SJSA1 (cell line): ENCODE measurements around the gene HSD17B1. TPM values are rescaled to one million over a fixed set of nuclear protein-coding genes. Genes with fewer than 3 reads are reported as not detected.
"Not testable (repeated sequence)": the region's sequence is repeated elsewhere in the genome, so short reads cannot be mapped to it uniquely, and the experiment has no call there.

ENCODE experiments used
- DNase-seq, 2 experiments: peaks; one replicate each; pipeline ENCODE4 v3.0.0-alpha.2; 2015 to 2020; ENCODE audit warnings: low spot score in 2 of 2, low read depth in 1 of 2
- H3K27ac ChIP-seq: fragments of 250-450 bp; sonication (Bioruptor Pico); 2 replicates; pipeline ENCODE4 v1.5.1; 2020; ENCODE audit warnings: mild to moderate bottlenecking, moderate library complexity
- H3K27me3 ChIP-seq: fragments of 250-450 bp; sonication (Bioruptor Pico); replicated peaks from 2 replicates; pipeline ENCODE4 v1.5.1; 2020; ENCODE audit warnings: mild to moderate bottlenecking, moderate library complexity
- H3K36me3 ChIP-seq: fragments of 250-450 bp; sonication (Bioruptor Pico); 2 replicates; pipeline ENCODE4 v1.5.1; 2020; ENCODE audit warnings: mild to moderate bottlenecking
- H3K4me1 ChIP-seq: fragments of 250-450 bp; sonication (Bioruptor Pico); replicated peaks from 2 replicates; pipeline ENCODE4 v1.6.1; 2021; ENCODE audit warnings: mild to moderate bottlenecking
- H3K4me3 ChIP-seq: fragments of 250-450 bp; sonication (Bioruptor Pico); 2 replicates; pipeline ENCODE4 v1.5.1; 2020; ENCODE audit warnings: mild to moderate bottlenecking
- H3K9me3 ChIP-seq: fragments of 250-450 bp; sonication (Bioruptor Pico); replicated peaks from 2 replicates; pipeline ENCODE4 v1.5.1; 2020; ENCODE audit warnings: mild to moderate bottlenecking
- total RNA-seq: library from RNA; depleted of rRNA; stranded (reverse); fragments of >200 nt; shearing (Covaris generic); gene quantifications from 2 replicates; pipeline ENCODE4 v1.2.3, GENCODE V29; 2014; rRNA removed

Gene HSD17B1
- 0.13 and 1.5 TPM in 2 replicates for total RNA-seq

- not testable (repeated sequence) for H3K27ac ChIP-seq, DNase-seq, H3K4me1 ChIP-seq
Observed at GRCh38 chr17:42552736-42553135, at the start of gene HSD17B1. Gene HSD17B1 (plus strand): TSS chr17:42552923. CDS start chr17:42552934, 11 bp downstream.

GRCh38 chr17:42502926-42503325, 49.8 kb upstream of the HSD17B1 start:
- Histone ChIP-seq H3K27ac (no peak overlapping the region), H3K4me1 (no peaks in the 10 kb centered on the region), H3K36me3 (peaks cover 60% of the 10 kb centered on the region), H3K9me3 (no peaks in the 10 kb centered on the region), H3K27me3 (no peaks in the 10 kb centered on the region), H3K4me3 (no peak overlapping the region)
- DNase-seq, result no peak

More at GRCh38 chr17:42552736-42553135, at the start of gene HSD17B1:
- not testable (repeated sequence) for H3K9me3 ChIP-seq, H3K27me3 ChIP-seq
- peak within 1 kb of the TSS; percentile 81 for H3K4me3 ChIP-seq
- H3K36me3 ChIP-seq, result peaks cover 11% of the 10 kb centered on the region

GRCh38 chr17:42507671-42508070, 45.1 kb upstream of the HSD17B1 start:
- H3K4me1 ChIP-seq, result peaks cover 8% of the 10 kb centered on the region
- H3K27me3 ChIP-seq, result no peaks in the 10 kb centered on the region
- H3K9me3 ChIP-seq, result no peaks in the 10 kb centered on the region
- no peak for DNase-seq
- no peak overlapping the region for H3K27ac ChIP-seq
- peaks cover 51% of the 10 kb centered on the region for H3K36me3 ChIP-seq
- no peak overlapping the region for H3K4me3 ChIP-seq

GRCh38 chr17:42508426-42509165, 44.1 kb upstream of the HSD17B1 start:
- Histone ChIP-seq H3K4me3 (no peak overlapping the region), H3K27me3 (no peaks in the 10 kb centered on the region), H3K27ac (no peak overlapping the region), H3K36me3 (peaks cover 43% of the 10 kb centered on the region), H3K9me3 (no peaks in the 10 kb centered on the region), H3K4me1 (peaks cover 17% of the 10 kb centered on the region)
- DNase-seq, result no peak

GRCh38 chr17:42509409-42509808, 43.3 kb upstream of the HSD17B1 start:
- Histone ChIP-seq H3K9me3 (no peaks in the 10 kb centered on the region), H3K27me3 (no peaks in the 10 kb centered on the region), H3K4me1 (peaks cover 18% of the 10 kb centered on the region), H3K36me3 (peaks cover 44% of the 10 kb centered on the region), H3K27ac (no peak overlapping the region), H3K4me3 (no peak overlapping the region)
- no peak for DNase-seq

GRCh38 chr17:42509841-42510240, 42.9 kb upstream of the HSD17B1 start:
- no peak for DNase-seq
- Histone ChIP-seq H3K36me3 (peaks cover 45% of the 10 kb centered on the region), H3K4me3 (no peak overlapping the region), H3K9me3 (no peaks in the 10 kb centered on the region), H3K27me3 (no peaks in the 10 kb centered on the region), H3K27ac (no peak overlapping the region), H3K4me1 (peaks cover 18% of the 10 kb centered on the region)

- peaks cover 38% of the 10 kb centered on the region for H3K36me3 ChIP-seq
Observed at GRCh38 chr17:42512246-42512645, 40.5 kb upstream of the HSD17B1 start.

GRCh38 chr17:42512733-42513251, 39.9 kb upstream of the HSD17B1 start:
- Histone ChIP-seq H3K27me3 (no peaks in the 10 kb centered on the region), H3K36me3 (peaks cover 38% of the 10 kb centered on the region)

More at GRCh38 chr17:42512246-42512645, 40.5 kb upstream of the HSD17B1 start:
- Histone ChIP-seq H3K27ac (no peak overlapping the region), H3K4me3 (no peak overlapping the region), H3K9me3 (no peaks in the 10 kb centered on the region), H3K27me3 (no peaks in the 10 kb centered on the region), H3K4me1 (peaks cover 20% of the 10 kb centered on the region)
- DNase-seq, result no peak

GRCh38 chr17:42513686-42514085, 39.0 kb upstream of the HSD17B1 start:
- no peak overlapping the region for H3K4me3 ChIP-seq
- H3K9me3 ChIP-seq, result no peaks in the 10 kb centered on the region
- peaks cover 35% of the 10 kb centered on the region for H3K4me1 ChIP-seq
- no peaks in the 10 kb centered on the region for H3K27me3 ChIP-seq
- peaks cover 30% of the 10 kb centered on the region for H3K36me3 ChIP-seq
- no peak for DNase-seq
- H3K27ac ChIP-seq, result no peak overlapping the region

More at GRCh38 chr17:42512733-42513251, 39.9 kb upstream of the HSD17B1 start:
- Histone ChIP-seq H3K27ac (no peak overlapping the region; the same call in 1 of the 2 replicates), H3K4me3 (no peak overlapping the region), H3K9me3 (no peaks in the 10 kb centered on the region), H3K4me1 (peaks cover 26% of the 10 kb centered on the region)
- DNase-seq, result no peak

- H3K9me3 ChIP-seq, result no peaks in the 10 kb centered on the region
- H3K4me3 ChIP-seq, result no peak overlapping the region
- H3K4me1 ChIP-seq, result peaks cover 41% of the 10 kb centered on the region
- DNase-seq, result no peak
- no peak overlapping the region for H3K27ac ChIP-seq
- no peaks in the 10 kb centered on the region for H3K27me3 ChIP-seq
- H3K36me3 ChIP-seq, result peaks cover 25% of the 10 kb centered on the region
Observed at GRCh38 chr17:42514279-42514678, 38.4 kb upstream of the HSD17B1 start.

- Histone ChIP-seq H3K4me1 (peaks cover 47% of the 10 kb centered on the region), H3K27ac (no peak overlapping the region), H3K9me3 (no peaks in the 10 kb centered on the region), H3K27me3 (no peaks in the 10 kb centered on the region), H3K36me3 (peaks cover 19% of the 10 kb centered on the region), H3K4me3 (no peak overlapping the region)
- DNase-seq, result no peak
Observed at GRCh38 chr17:42514867-42515266, 37.9 kb upstream of the HSD17B1 start.

- Histone ChIP-seq H3K27me3 (no peaks in the 10 kb centered on the region), H3K36me3 (peaks cover 22% of the 10 kb centered on the region), H3K4me1 (peaks cover 66% of the 10 kb centered on the region), H3K9me3 (no peaks in the 10 kb centered on the region), H3K4me3 (no peak overlapping the region), H3K27ac (peak overlapping the region; percentile 99)
- peak; percentile 88 to 89 for DNase-seq
Observed at GRCh38 chr17:42517516-42517915, 35.2 kb upstream of the HSD17B1 start.

- Histone ChIP-seq H3K27me3 (no peaks in the 10 kb centered on the region), H3K36me3 (peaks cover 22% of the 10 kb centered on the region), H3K4me1 (peaks cover 59% of the 10 kb centered on the region), H3K27ac (peak overlapping the region; percentile 99), H3K4me3 (no peak overlapping the region), H3K9me3 (no peaks in the 10 kb centered on the region)
- peak; percentile 91 to 93 for DNase-seq
Observed at GRCh38 chr17:42518046-42518754, 34.5 kb upstream of the HSD17B1 start.
